Spleen (tissue), 7 donors: ENCODE data around the gene EXT2.

Experiments used
- CTCF ChIP-seq, 11 experiments: fragments of 200-600 bp in 7 of 11; fragments of 450-650 bp in 4 of 11; sonication (generic) in 4 of 11; IDR thresholded peaks in 8 of 11; conservative IDR thresholded peaks in 3 of 11; 1 replicate in 7 of 11; 2 replicates in 4 of 11; pipeline versions ENCODE4 v1.4.0 to v1.8.0; 2016 to 2021; ENCODE audit warnings: antibody characterized with exemption in 11 of 11, inconsistent platforms in 4 of 11, mild to moderate bottlenecking in 1 of 11
- POLR2A ChIP-seq, 3 donors: fragments of 450-650 bp; IDR thresholded peaks; one replicate each; pipeline ENCODE4 v1.5.1; 2017; ENCODE audit warnings: antibody characterized with exemption in 3 of 3, mild to moderate bottlenecking in 1 of 3
- POLR2AphosphoS5 ChIP-seq, 3 donors: sonication (generic); formaldehyde crosslinking; IDR thresholded peaks; one replicate each; pipeline ENCODE4 v1.5.1; 2017; ENCODE audit warnings: antibody characterized with exemption in 3 of 3
- donor health status: DM: no; HTN: no; CAD: no; lungs with moderate emphysema.
- donor health status: DM: no; HTN: no; CAD: no.
- donor health status: DM: no; HTN: no; CAD: no.

- TF ChIP-seq CTCF (IDR thresholded peaks at IDR 0.05 in 8 of 11, conservative IDR thresholded peaks at IDR 0.05 in 3 of 11): no peak
- TF ChIP-seq POLR2A (IDR thresholded peaks at IDR 0.05): no peak
- TF ChIP-seq POLR2AphosphoS5 (IDR thresholded peaks at IDR 0.05): no peak
These were observed 43.5 kb downstream of the EXT2 start for GRCh38 chr11:44138980-44139379.
